Epithelial cell of esophagus (primary cell): ENCODE results near the gene TOR1AIP2.

Experiments used
- DNase-seq: peaks from one replicate; pipeline ENCODE4 v3.0.0; 2010; ENCODE audit warnings: low read depth
- H3K4me3 ChIP-seq: 2 replicates; pipeline ENCODE4 v1.5.1; 2011; ENCODE audit warnings: mild to moderate bottlenecking, low read length, control low read depth
- TF ChIP-seq, protein P1 (sequence below): IDR thresholded peaks from 2 replicates; pipeline ENCODE4 v1.5.1; 2011; ENCODE audit warnings: low read depth, mild to moderate bottlenecking, low read length, control low read depth, inconsistent platforms; ENCODE audit not compliant: insufficient read depth; ENCODE audit errors: missing control alignments

Gene TOR1AIP2

DNA sequence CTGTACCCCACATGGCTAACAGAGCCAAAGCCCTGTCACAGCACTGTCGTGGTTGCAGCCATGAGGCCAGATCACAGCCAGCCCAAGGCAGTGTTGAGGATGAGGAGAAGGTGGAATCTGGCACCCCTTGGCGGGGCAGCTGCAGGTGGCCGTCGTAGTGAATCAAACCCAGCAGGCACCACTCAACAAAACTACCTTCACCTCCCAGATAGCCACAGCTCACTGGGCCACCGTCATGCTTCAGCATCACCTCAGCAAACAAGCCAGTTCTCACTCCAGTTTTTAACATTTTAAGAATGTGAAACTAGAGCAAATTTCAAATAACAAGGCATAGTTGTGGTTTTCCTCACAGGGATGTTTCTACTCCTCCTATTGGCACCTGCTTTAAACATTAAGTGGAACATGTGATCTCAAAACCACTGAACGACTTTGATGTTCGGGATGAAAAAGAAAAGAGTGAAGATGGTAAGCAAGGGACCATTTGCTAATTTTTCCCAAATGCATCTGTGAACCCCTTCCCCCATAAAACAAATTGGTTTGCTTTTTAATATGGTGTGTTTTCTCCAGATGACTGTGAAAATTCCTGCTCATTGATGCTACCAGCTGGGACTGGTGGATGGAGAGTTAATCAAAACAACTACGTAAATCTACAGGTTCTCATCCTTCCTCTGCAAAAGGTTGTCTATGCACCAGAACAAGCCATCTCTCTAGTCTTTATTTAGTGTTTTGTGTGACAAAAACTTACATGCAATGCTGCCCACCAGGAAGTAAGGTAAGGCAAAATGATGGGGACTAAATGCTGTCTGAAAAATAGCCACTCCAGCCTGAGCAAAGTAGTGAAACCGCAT lies 45.5 kb downstream of the TOR1AIP2 start:
- H3K4me3 ChIP-seq: no peak overlapping the region
- TF ChIP-seq, protein P1, sequence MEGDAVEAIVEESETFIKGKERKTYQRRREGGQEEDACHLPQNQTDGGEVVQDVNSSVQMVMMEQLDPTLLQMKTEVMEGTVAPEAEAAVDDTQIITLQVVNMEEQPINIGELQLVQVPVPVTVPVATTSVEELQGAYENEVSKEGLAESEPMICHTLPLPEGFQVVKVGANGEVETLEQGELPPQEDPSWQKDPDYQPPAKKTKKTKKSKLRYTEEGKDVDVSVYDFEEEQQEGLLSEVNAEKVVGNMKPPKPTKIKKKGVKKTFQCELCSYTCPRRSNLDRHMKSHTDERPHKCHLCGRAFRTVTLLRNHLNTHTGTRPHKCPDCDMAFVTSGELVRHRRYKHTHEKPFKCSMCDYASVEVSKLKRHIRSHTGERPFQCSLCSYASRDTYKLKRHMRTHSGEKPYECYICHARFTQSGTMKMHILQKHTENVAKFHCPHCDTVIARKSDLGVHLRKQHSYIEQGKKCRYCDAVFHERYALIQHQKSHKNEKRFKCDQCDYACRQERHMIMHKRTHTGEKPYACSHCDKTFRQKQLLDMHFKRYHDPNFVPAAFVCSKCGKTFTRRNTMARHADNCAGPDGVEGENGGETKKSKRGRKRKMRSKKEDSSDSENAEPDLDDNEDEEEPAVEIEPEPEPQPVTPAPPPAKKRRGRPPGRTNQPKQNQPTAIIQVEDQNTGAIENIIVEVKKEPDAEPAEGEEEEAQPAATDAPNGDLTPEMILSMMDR: no peak
- no peak for DNase-seq

DNA sequence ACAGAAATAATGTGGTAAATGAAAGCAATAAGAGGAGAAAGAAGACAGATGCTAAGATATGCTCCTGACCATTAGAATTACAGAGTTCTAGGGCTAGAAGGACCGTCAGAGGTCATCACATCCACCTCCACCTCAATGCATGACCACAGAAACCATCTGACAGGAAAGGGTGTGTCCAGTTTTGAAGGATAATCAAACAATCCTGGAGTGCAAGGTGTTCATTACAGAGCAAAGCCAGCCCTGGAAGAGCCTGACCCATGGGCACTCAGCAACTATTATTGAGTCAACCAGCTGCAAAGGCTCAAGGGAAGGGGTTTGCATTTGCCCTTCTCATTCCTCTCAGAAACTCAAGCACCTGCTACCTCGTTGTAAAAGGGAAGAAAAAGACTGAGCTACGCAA lies 46.4 kb downstream of the TOR1AIP2 start:
- TF ChIP-seq, protein P1: no peak
- H3K4me3 ChIP-seq: no peak overlapping the region
- DNase-seq: no peak

DNA sequence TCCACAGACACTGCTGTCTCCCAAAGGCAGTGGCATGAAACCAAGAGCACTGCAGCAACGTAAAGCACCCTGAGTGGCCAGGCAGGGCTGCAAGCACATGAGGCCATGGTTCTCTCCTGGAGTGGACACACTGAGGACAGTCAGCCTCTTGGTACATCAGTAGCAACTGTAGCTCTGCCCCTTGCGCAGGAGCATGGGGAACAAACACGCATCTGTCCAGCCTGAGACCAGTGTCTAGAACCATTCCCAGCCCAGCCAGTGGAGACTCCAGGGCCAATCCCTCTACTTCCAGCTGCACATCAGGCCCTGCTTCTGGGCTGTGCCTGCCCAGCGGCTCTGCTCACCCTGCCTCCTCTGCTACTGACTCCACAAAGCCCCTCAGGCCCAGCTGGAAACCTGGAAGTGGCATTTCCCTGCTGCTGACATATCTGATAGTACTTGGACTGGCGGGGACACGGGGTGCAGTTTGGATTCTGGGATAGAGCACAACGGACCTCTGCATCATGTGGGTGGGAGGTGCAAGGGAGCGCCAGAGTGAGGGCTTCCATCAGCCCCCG lies 49.0 kb downstream of the TOR1AIP2 start:
- TF ChIP-seq, protein P1: no peak
- DNase-seq: no peak
- H3K4me3 ChIP-seq: no peak overlapping the region

DNA sequence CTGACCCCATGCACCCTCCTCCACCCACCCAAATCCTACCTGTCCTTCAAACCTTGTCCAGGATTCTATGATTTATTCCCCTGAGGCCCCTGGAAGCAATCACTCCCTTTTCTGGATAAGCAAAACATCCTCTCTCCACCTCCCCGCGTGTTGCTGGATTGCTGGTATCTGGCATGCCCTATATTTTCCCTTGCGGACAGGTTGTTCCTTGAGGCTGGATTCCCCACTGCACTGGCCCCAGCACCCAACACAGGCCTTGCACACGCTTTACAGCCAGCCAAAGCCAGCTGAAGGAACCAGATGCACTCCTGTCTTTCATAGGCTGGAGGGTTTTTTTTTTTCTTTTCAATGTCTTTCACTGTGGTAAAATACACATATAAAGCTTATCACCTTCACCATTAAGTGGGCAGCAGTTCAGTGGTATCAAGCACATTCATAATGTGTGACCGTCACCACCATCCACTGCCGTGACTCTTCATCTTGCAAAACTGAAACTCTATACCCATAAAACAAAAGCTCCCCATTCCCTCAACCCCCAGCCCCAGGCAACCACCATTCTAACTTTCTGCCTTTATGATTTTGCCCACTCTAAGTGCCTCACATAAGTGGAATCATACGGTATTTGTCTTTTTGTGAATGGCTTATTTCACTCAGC lies 50.9 kb downstream of the TOR1AIP2 start:
- DNase-seq: no peak
- TF ChIP-seq, protein P1: no peak
- H3K4me3 ChIP-seq: no peak overlapping the region

DNA sequence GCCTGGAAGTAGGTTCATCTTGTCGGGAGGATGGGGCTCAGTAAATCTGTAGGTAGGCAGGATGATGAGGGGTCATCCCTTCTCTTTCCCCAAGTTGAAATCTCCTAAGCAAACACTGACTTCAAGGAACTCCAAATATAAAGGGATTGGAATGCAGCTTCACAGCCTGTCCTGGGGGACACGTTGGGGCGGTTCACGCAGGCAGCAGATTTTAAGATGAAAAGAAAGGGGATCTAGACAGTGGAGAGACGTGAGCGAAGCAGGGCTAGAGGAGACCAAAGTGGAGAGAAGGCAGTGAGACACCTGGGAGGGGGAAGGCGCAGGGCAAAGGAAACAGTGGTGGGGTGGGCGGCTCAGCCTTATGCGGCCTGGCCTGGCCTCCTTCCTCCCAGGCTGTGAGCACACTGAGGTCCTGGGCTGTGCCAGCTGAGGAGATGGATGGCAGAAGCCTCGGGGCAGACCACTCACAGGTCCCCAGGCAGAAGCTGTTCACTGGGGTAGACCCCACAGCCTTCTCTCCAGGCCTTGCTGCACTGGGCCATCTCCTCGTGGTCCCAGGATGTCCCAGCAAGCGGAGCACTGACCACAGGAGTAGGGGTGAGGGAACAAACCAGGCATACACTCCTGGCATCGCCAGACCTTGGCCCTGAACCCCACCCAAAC lies 51.7 kb downstream of the TOR1AIP2 start:
- no peak for DNase-seq
- TF ChIP-seq, protein P1: no peak
- H3K4me3 ChIP-seq: no peak overlapping the region

DNA sequence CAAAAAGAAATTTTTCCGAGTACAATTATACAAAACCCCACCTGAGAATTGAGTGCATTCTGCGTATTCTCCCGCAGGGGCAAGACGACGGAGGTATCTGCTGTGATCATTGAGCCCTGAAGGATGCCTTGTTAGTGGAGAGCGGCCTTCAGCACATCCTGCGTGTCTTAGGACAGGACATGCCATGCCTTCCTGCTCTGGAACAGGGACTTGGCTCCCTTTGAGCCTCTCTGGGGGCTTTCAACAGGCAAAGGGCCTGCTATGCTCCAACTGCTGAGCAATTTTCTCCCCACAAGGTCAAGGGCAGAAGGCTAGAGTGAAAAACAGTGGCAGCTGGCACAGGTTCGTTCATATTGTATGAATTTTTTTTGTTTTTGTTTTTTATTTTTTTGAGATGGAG lies 52.4 kb downstream of the TOR1AIP2 start:
- no peak for DNase-seq
- no peak overlapping the region for H3K4me3 ChIP-seq
- TF ChIP-seq, protein P1: no peak
